IPS-18a (cell line): ENCODE measurements around the gene CHTOP.
A peak's percentile ranks its signal among the peaks of the same experiment; 100 is the strongest.
"Not testable (repeated sequence)": the region's sequence is repeated elsewhere in the genome, so short reads cannot be mapped to it uniquely, and the experiment has no call there.

Source experiments
- H3K27ac ChIP-seq: one replicate; pipeline ENCODE4 v1.5.1; 2013; ENCODE audit warnings: low read length
- H3K27me3 ChIP-seq: one replicate; pipeline ENCODE4 v1.6.1; 2013; ENCODE audit warnings: mild to moderate bottlenecking, low read length; ENCODE audit not compliant: control insufficient read depth, insufficient read depth
- H3K36me3 ChIP-seq: one replicate; pipeline ENCODE4 v1.6.1; 2013; ENCODE audit warnings: low read depth, low read length; ENCODE audit not compliant: control insufficient read depth
- H3K4me1 ChIP-seq: one replicate; pipeline ENCODE4 v1.6.1; 2013; ENCODE audit warnings: low read depth, low read length; ENCODE audit not compliant: control insufficient read depth
- H3K4me3 ChIP-seq: one replicate; pipeline ENCODE4 v1.5.1; 2013; ENCODE audit warnings: low read length
- H3K9ac ChIP-seq: one replicate; pipeline ENCODE4 v1.6.1; 2013; ENCODE audit warnings: mild to moderate bottlenecking, low read length, moderate library complexity
- H3K9me3 ChIP-seq: one replicate; pipeline ENCODE4 v1.6.1; 2013; ENCODE audit warnings: low read depth, low read length; ENCODE audit not compliant: control insufficient read depth

Gene CHTOP

GRCh38 chr1:153652805-153653500, 19.1 kb downstream of the CHTOP start:
- Histone ChIP-seq H3K4me1 (no peaks in the 10 kb centered on the region), H3K36me3 (no peaks in the 10 kb centered on the region), H3K9me3 (no peaks in the 10 kb centered on the region), H3K27me3 (no peaks in the 10 kb centered on the region), H3K9ac (no peak overlapping the region), H3K4me3 (no peak overlapping the region), H3K27ac (no peak overlapping the region)

- H3K27me3 ChIP-seq: no peaks in the 10 kb centered on the region
- no peaks in the 10 kb centered on the region for H3K9me3 ChIP-seq
- no peak overlapping the region for H3K4me3 ChIP-seq
- no peaks in the 10 kb centered on the region for H3K36me3 ChIP-seq
- no peak overlapping the region for H3K27ac ChIP-seq
- H3K4me1 ChIP-seq: peaks cover 3% of the 10 kb centered on the region
- H3K9ac ChIP-seq: no peak overlapping the region
These were observed 21.5 kb downstream of the CHTOP start for GRCh38 chr1:153655333-153655732.

DNA sequence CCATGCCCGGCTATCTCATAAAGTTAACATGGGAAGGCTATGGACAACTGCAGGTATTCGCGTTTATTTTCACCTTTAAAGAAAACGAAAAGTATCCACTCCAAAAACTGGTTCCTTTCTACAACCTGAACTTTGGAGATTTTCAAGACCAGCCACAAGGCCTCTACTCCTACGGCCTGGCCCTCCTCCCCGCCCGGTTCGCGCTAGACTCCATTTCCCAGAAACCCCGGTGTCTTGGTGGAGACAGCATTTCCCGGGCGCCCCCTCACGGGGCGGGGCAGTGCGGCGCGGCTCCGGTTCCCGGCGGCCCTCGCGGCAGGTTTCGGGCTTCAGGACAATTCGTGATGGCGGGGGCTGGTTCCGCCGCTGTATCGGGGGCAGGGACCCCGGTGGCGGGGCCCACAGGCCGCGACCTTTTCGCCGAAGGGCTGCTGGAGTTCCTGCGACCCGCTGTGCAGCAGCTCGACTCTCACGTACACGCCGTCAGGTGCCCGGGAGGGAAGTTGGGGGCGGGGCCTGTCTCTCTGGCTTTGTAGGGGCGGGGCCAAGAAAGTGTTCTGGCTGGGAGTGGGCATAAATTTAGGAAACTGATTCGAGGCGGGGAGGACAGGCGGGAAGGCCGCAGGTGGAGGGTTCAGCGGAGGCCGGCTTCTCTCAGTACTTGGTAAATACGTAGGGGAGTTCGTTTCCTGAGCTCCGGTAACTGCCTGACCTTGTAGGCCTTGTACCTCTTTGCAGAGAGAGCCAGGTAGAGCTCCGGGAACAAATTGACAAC, 24.7 kb downstream of the CHTOP start, which contains the start of gene SNAPIN:
TSS of gene SNAPIN (plus strand) at position 304 of the 775 bp plus-strand sequence. CDS start at position 345, 41 bp downstream.
- H3K9me3 ChIP-seq: no peaks in the 10 kb centered on the region
- no peaks in the 10 kb centered on the region for H3K27me3 ChIP-seq
- H3K9ac ChIP-seq: peak within 1 kb of the TSS; percentile 81
- H3K27ac ChIP-seq: peak within 1 kb of the TSS; percentile 50
- peak within 1 kb of the TSS; percentile 93 for H3K4me3 ChIP-seq
- peaks cover 27% of the 10 kb centered on the region for H3K36me3 ChIP-seq
- peaks cover 3% of the 10 kb centered on the region for H3K4me1 ChIP-seq

- Histone ChIP-seq H3K27me3 (no peaks in the 10 kb centered on the region), H3K27ac (peak overlapping the region; percentile 50), H3K9ac (peak overlapping the region; percentile 81), H3K36me3 (peaks cover 33% of the 10 kb centered on the region), H3K4me3 (peak overlapping the region; percentile 93), H3K9me3 (no peaks in the 10 kb centered on the region), H3K4me1 (peaks cover 3% of the 10 kb centered on the region)
These were observed 25.3 kb downstream of the CHTOP start for GRCh38 chr1:153659175-153659534.

DNA sequence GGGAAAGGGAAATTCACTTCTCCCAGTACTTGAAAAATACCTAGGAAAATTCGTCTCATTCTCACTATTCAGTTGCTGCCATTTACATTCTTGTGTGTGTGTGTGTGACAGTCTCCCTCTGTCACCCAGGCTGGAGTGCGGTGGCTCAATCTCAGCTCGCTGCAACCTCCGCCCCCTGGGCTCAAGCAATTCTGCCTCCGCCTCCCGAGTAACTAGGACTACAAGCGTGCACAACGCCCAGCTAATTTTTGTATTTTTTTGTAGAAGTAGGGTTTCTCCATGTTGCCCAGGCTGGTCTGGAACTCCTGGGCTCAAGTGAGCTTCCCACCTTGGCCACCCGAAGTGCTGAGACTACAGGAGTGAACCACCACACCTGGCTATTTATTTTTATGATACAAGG, 25.8 kb downstream of the CHTOP start:
- H3K9ac ChIP-seq: no peak overlapping the region
- H3K36me3 ChIP-seq: peaks cover 38% of the 10 kb centered on the region
- no peak overlapping the region for H3K27ac ChIP-seq
- H3K27me3 ChIP-seq: no peaks in the 10 kb centered on the region
- H3K4me3 ChIP-seq: peak overlapping the region; percentile 93
- no peaks in the 10 kb centered on the region for H3K9me3 ChIP-seq
- peaks cover 3% of the 10 kb centered on the region for H3K4me1 ChIP-seq

DNA sequence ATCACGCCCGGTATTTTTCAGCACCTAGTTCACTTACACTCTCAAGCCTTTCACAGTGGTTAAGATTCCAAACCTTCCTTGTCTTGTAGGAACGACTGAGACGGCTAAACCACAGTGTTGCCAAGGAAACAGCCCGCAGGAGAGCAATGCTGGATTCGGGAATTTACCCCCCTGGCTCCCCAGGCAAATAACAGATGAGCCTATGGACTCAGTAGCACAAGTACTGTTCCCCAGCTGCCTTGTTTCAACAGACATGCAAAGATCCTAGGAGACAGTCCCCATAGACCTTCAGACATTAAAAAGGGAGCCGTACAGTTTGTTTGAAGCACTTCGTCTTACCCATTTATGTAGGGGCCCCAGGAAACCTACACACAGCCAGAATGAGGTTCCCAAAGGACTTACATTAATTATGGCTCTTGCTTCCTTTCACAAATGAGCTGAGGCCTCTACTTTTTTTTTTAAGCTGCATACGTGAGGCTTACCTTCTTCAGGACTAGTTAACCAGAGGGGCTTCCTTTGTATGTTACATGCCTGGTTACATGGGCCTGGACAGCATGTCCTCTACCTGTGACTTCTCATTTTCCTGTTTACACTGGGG, 27.3 kb downstream of the CHTOP start:
- Histone ChIP-seq H3K4me1 (peaks cover 3% of the 10 kb centered on the region), H3K27ac (no peak overlapping the region), H3K27me3 (no peaks in the 10 kb centered on the region), H3K36me3 (peaks cover 54% of the 10 kb centered on the region), H3K9ac (no peak overlapping the region), H3K4me3 (no peak overlapping the region), H3K9me3 (no peaks in the 10 kb centered on the region)

DNA sequence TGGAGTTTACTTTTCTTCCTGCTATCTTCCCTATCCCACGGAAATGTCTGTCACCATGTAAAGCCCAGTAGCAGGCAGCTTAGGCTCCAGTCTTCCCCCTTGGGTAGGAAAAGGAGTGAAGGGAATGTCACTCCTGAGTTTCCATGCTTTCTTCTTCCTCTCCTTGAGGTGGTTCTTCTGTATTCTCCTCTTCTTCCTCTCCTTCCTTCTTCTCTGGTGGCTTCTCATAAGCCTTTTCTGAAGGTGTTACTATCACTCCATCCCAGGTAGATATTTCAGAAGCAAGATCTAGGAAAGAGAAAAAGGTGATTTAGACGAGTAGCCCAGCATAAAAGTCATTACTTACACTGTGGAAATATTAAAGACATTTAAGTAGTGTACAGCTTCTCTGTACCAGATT, 28.4 kb downstream of the CHTOP start:
- Histone ChIP-seq H3K4me1 (peaks cover 3% of the 10 kb centered on the region), H3K4me3 (no peak overlapping the region), H3K36me3 (peaks cover 64% of the 10 kb centered on the region), H3K9ac (no peak overlapping the region), H3K27me3 (no peaks in the 10 kb centered on the region), H3K27ac (no peak overlapping the region), H3K9me3 (no peaks in the 10 kb centered on the region)

DNA sequence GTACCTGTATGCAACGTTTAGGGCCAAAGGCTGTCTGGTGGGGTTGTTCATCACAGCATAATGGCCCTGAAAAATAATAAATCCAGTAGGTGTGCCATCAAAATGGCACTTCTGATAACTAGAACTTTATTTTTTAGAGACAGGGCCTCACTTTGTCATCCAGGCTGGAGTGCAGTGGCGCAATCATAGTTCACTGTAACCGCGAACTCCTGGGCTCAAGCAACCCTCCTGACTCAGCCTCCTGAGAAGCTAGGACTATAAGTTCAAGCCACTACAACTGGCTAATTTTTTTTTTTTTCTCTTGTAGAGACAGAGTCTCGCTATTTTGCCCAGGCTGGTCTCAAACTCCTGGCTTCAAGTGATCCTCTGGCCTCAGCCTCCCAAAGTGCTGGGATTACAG, 29.3 kb downstream of the CHTOP start:
- H3K36me3 ChIP-seq: peaks cover 74% of the 10 kb centered on the region
- no peak overlapping the region for H3K4me3 ChIP-seq
- peaks cover 3% of the 10 kb centered on the region for H3K4me1 ChIP-seq
- no peaks in the 10 kb centered on the region for H3K9me3 ChIP-seq
- no peaks in the 10 kb centered on the region for H3K27me3 ChIP-seq
- H3K9ac ChIP-seq: no peak overlapping the region
- no peak overlapping the region for H3K27ac ChIP-seq

DNA sequence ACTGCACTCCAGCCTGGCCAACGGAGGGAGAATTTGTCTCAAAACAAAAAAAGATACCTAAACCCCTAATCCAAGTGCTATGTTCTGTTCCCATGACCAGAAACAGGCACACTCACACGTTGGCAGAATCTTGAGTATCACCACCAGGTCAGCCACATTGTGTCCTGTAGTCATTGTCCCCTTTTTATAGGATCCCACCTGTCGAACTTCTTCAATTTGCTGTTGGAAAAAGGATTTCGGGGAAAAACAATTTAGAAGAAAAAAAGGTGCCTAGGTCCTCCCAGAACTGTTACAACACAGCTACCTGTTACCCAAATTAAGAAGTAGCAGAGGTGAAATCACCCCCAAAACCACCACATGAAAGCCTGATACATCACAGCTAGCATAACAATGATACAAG, 33.6 kb downstream of the CHTOP start:
- Histone ChIP-seq H3K4me1 (peaks cover 6% of the 10 kb centered on the region), H3K9me3 (no peaks in the 10 kb centered on the region), H3K27ac (no peak overlapping the region), H3K27me3 (no peaks in the 10 kb centered on the region), H3K36me3 (peaks cover 74% of the 10 kb centered on the region), H3K4me3 (no peak overlapping the region), H3K9ac (no peak overlapping the region)

- H3K36me3 ChIP-seq: peaks cover 62% of the 10 kb centered on the region
- not testable (repeated sequence) for H3K27me3 ChIP-seq, H3K9ac ChIP-seq, H3K4me3 ChIP-seq, H3K27ac ChIP-seq, H3K9me3 ChIP-seq, H3K4me1 ChIP-seq
These were observed 34.8 kb downstream of the CHTOP start for GRCh38 chr1:153668672-153669071.

GRCh38 chr1:153669606-153670005, 35.7 kb downstream of the CHTOP start:
- H3K27ac ChIP-seq: no peak overlapping the region
- H3K4me3 ChIP-seq: peak overlapping the region; percentile 96
- H3K4me1 ChIP-seq: peaks cover 6% of the 10 kb centered on the region
- H3K27me3 ChIP-seq: no peaks in the 10 kb centered on the region
- peak overlapping the region; percentile 98 for H3K9ac ChIP-seq
- peaks cover 53% of the 10 kb centered on the region for H3K36me3 ChIP-seq
- no peaks in the 10 kb centered on the region for H3K9me3 ChIP-seq
